GM12865 (cell line): Measurements from ENCODE around the gene FAT1.

Experiments used
- DNase-seq: peaks from one replicate; pipeline ENCODE4 v3.0.0; 2010; ENCODE audit warnings: low read depth
- H3K4me3 ChIP-seq: 2 replicates; pipeline ENCODE4 v1.5.1; 2011; ENCODE audit warnings: mild to moderate bottlenecking, low read depth, low read length, control low read depth
- CTCF ChIP-seq: IDR thresholded peaks from 2 replicates; pipeline ENCODE4 v1.5.1; 2011; ENCODE audit warnings: low read length, control low read depth, low read depth, inconsistent platforms; ENCODE audit not compliant: insufficient read depth; ENCODE audit errors: missing control alignments

FAT1 gene

GRCh38 chr4:186723292-186724057, at the start of gene FAT1:
Gene FAT1, minus strand, starts transcription at chr4:186723856. Its CDS starts 14,029 bp downstream, at chr4:186709827.
- H3K4me3 ChIP-seq: no peak within 1 kb of the TSS
- DNase-seq: no peak
- no peak for TF ChIP-seq CTCF

- no peak for TF ChIP-seq CTCF
These were observed 49.4 kb upstream of the FAT1 start for GRCh38 chr4:186772936-186773487.

GRCh38 chr4:186771624-186772023, 48.0 kb upstream of the FAT1 start:
- no peak for TF ChIP-seq CTCF
- no peak overlapping the region for H3K4me3 ChIP-seq
- no peak for DNase-seq

More at GRCh38 chr4:186772936-186773487, 49.4 kb upstream of the FAT1 start:
- H3K4me3 ChIP-seq: no peak overlapping the region
- DNase-seq: no peak

- DNase-seq: no peak
- no peak for TF ChIP-seq CTCF
- H3K4me3 ChIP-seq: no peak overlapping the region
These were observed 47.0 kb upstream of the FAT1 start for GRCh38 chr4:186770481-186771175.

- H3K4me3 ChIP-seq: no peak overlapping the region
- DNase-seq: no peak
- TF ChIP-seq CTCF: no peak
These were observed 44.1 kb upstream of the FAT1 start for GRCh38 chr4:186767794-186768193.

- no peak for TF ChIP-seq CTCF
- H3K4me3 ChIP-seq: no peak overlapping the region
- no peak for DNase-seq
These were observed 42.3 kb upstream of the FAT1 start for GRCh38 chr4:186765673-186766546.
